GOT3 (cell line): ENCODE measurements around the gene ITPR3.

Source experiments
- DNase-seq: peaks from one replicate; lab custom pipeline; 2025; ENCODE audit warnings: mixed read lengths; lab: John Stamatoyannopoulos, UW

The ITPR3 gene

GRCh38 chr6:33737267-33738026, 116.3 kb downstream of the ITPR3 start:
- no peak for DNase-seq

- DNase-seq, result no peak
These were observed 117.0 kb downstream of the ITPR3 start for GRCh38 chr6:33738153-33738552.

GRCh38 chr6:33738879-33739278, 117.8 kb downstream of the ITPR3 start:
- DNase-seq, result no peak

GRCh38 chr6:33739571-33739970, 118.4 kb downstream of the ITPR3 start:
- DNase-seq, result no peak

DNA sequence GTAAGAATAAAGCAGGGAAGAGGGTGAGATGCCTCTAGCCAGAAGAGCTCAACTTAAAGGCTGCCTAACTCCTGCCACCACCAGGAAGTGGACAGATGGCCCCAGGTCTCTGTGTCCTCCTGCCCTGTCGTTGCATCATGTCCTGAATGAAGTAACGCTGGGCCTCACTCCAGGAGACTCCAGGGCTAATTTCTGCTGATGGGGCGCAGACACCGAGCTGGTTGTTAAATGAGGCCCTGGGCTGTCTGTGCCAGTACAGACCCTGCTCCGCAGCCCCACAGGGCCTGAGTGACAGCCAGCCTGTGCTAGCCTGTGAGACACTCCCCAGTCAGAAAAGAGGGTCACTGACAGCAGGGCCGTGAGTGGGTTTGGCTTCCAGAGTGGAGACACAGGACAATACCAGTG, 119.1 kb downstream of the ITPR3 start:
- no peak for DNase-seq

DNA sequence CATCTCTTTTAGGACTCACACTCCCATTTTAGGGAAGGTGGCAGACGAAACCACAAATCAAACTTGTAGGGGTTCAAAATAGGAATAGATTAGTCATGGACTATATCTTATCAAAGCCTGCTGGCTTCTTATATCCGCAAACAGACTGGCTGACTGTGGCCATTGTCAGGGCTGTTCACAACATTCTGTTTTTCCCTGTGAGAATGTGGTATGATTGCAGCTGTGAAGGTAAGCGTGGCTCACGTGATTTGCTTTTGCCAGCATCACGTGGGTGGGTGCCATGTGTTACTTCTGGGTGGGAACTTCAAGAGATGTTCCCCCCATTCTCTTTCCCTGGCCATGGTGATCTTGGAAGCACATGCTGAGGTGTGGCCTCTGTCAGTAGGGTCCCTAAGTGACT, 119.7 kb downstream of the ITPR3 start:
- DNase-seq, result no peak

DNA sequence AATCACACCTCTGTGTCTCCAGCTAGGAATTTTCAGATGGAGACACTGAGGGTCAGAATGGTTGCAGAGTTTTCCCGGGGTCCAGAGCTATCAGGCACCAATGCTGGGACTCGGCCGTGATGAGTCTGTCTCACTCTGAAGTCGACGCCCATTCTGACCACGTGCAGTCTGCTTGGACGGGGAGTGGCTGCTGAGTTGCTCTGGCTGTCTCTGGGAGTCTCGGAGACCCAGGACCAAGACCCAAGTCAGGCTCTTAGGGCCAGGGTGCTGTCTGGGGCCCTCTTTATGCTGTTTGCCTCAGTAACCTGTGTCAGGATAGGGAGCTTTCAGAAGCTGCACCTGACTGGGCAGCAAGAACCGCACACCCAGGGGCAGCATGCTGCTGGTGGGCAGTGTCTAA, 121.0 kb downstream of the ITPR3 start:
- DNase-seq, result no peak

DNA sequence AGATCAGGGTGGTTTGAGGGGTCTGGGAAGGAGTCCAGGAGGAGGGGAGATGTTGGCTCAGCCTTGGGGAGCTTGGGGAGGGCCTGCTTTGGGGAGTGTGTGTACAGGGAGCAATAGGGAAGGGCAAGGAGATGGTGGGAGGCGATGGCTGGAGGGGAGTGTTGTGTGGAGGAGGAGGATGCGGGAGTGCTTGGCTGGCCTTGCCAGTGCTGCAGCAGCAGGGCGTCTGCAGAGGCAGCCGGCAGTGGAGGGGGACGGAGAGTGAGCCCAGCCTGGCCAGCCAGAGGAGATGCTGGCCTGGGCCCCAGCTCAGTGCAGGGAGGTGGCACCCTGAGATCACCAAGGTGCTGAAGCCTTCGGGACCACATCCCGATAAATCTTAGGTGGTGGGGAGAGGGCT, 121.7 kb downstream of the ITPR3 start:
- DNase-seq, result no peak

DNA sequence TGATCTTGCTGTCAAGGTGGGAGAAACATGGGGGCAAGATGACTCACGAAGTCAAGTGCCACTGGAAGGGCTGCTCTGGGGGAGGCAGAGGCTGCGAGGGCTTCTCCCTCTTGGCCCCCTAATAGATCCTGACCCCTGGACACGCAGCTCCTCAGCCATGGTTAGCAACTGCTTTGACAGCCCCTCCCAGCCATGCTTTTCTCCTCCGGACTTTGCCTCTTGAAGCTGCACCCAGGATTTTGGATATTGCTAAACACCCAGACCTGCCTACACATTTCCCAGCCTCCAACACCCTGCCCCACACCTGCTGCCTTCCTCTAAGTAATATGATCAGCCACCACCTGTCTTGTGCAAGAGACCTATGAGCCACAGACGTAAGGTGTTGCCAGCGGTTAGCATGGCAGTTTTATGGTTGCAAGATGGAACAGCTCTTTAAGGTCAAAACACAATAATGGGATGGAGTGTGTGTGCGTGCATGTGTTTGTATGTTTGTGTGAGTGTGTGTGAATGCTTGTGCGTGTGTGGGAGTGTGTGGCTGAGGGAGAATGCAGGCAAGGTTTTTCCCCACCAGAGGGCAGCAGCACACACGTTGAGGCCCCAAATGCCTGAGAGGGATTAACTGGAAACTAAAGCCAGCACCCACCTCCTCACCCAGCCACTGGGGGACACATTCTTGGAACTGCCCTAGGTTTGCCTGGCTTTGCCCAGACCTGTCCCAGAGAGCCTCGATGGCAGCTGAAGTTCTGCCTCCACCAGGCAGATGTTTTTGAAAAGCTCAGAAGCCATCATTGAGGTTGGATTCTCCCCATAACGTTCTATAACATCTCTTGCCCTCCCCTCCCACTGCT, 123.1 kb downstream of the ITPR3 start:
- no peak for DNase-seq

GRCh38 chr6:33744895-33745546, 123.9 kb downstream of the ITPR3 start:
- no peak for DNase-seq

GRCh38 chr6:33745548-33745947, 124.4 kb downstream of the ITPR3 start:
- no peak for DNase-seq
